ENCODE measurements around the gene BRIP1.
"Not testable (repeated sequence)": the region's sequence is repeated elsewhere in the genome, so short reads cannot be mapped to it uniquely, and the experiment has no call there.

The BRIP1 gene

DNA sequence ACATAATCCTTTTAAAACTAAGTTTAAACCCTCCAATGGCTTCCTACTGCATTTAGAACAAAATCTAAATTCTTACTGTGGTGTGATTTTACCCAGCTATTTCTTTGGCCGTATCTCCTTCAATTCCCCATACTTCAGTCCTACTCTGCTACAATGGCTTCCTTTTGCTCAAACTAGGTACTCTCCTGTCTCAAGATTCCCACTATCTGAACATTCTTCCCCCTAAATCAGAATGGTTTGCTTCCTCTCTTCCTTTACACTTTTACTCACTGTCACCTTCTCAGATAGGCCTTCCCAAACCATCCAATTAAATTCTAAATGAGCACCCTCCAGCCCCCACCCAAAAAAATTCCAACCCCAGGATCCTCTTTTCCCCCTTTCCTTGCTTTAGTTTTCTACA, 109.2 kb downstream of the BRIP1 start:
- DNase-seq: no peak

- no peak for DNase-seq
Measured at GRCh38 chr17:61753696-61754095, 109.6 kb downstream of the BRIP1 start.

- DNase-seq: no peak
Measured at GRCh38 chr17:61750656-61751055, 112.7 kb downstream of the BRIP1 start.

GRCh38 chr17:61749823-61750404, 113.4 kb downstream of the BRIP1 start:
- DNase-seq: no peak

DNA sequence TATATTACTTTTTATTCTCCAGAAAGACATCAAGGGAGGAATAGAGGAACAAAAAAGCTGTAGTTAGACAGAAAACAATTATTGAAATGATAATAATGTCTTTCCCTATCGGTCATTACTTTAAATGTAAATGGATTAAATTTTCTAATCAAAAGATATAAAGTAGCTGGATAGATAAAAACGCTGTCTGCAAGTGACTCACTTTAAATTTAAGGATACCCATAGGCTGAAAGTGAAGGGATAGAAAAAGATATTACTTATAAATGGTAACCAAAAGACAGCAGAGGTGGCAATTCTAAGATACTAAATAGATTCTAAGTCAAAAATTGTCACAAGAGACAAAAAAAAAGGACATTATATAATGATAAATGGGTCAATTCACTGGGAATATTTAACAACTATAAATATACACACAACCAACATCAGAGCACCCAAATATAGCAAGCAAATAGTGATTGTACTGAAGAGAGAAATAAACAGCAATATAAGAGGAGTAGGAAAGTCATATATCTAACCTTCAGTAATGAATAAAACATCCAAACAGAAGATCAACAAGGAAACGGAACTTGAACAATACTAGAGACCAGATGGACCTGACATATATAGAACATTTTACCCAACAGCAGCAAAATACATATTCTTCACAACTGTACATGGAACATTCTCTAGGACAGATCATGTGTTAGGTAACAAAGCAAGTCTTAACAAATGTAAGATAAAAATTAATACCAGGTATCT, 116.9 kb downstream of the BRIP1 start:
- no peak for DNase-seq

DNA sequence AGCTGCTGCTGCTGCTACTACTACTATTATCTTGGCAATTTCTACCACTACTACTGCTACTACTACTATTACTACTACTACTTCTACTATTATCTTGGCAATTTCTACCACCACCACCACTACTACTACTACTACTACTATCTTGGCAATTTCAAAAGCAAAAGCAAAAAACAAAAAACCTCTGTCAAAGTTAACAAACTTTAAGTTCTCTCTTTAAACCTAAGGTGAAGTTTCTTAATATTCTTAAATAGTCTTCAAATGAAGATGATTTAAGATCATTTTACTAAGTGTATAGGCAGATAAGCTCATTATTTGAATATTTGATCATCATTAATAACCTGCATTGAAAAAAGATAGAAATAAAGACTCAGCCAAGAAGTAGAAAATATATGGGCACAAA, 118.5 kb downstream of the BRIP1 start:
- no peak for DNase-seq

DNA sequence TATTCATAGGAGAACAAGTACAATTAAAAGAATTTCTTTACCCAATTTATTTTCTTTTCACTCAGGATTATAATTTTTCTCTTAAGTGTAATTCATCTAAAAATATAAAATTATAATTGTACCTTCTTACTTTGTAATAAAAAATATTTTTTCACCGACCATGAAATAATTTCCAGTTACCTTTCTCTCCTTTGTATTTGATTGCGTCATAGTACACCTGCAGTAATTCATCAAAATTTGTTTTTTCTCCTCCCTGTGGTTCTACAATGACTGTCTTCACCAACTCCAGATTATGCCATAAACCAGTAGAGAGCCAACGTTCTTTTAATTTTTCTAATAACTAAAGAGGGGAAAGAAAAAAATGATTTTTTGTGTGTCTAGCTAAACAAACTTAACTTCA, 119.1 kb downstream of the BRIP1 start:
- DNase-seq: no peak

- DNase-seq: no peak
Measured at GRCh38 chr17:61743766-61744165, 119.6 kb downstream of the BRIP1 start.

- DNase-seq: no peak
Measured at GRCh38 chr17:61739002-61739401, 124.3 kb downstream of the BRIP1 start.

DNA sequence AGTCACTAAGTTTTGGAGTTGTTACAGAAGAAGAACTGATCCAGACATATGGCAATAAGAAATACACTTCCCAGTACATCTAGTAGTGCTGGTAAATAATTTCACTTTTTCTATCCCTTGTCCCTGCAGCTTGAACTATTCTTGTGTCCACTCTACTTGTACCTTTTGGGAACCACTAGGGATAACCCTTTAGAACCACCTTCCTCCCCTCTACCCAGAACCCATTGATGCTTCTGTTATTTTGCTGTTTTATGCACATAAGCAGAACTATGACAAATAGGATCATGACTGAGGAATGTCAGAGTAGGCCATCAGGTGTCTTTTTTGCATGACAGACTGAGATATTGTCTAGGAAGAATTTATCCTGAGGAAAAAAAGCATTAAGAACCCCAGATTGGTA, 125.1 kb downstream of the BRIP1 start:
- no peak for DNase-seq

GRCh38 chr17:61737820-61738219, 125.5 kb downstream of the BRIP1 start:
- DNase-seq: no peak

GRCh38 chr17:61736438-61736837, 126.9 kb downstream of the BRIP1 start:
- DNase-seq: no peak

DNA sequence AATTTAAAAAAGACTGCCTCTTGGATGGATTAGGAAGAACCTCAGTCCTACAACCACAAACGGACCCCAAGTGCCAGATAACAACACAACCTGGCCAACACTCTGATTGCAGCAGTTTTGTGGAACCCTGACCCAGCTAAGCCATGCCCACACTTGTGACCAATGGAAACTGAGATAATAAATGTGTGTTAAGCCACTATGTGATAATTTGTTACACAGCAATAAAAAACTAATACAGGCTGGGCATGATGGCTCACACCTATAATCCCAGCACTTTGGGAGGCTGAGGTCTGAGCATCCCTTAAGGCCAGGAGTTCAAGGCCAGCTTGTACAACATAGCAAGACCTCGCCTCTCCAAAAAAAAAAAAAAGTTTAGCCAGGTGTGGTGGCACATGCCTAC, 127.5 kb downstream of the BRIP1 start:
- no peak for DNase-seq

GRCh38 chr17:61734466-61734865, 128.9 kb downstream of the BRIP1 start:
- DNase-seq: no peak

- no peak for DNase-seq
Measured at GRCh38 chr17:61734012-61734411, 129.3 kb downstream of the BRIP1 start.

DNA sequence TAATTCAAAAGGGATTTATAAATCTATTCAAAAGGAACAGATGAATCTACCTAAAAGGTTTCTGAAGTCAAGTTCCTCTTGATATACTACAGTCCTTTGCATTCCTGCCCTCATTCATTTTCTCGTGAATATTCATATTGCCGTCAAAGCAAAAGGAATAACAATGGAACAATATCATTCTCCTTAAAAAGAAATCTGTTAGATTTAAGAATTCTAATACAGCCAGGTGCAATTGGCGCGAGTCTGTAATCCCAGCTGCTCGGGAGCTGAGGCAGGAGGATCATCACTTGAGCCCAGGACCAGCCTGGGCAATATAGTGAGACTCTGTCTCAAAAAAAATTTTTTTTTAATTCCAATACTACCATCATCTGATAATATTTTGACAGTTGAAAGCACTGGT, 130.3 kb downstream of the BRIP1 start:
- DNase-seq: no peak

DNA sequence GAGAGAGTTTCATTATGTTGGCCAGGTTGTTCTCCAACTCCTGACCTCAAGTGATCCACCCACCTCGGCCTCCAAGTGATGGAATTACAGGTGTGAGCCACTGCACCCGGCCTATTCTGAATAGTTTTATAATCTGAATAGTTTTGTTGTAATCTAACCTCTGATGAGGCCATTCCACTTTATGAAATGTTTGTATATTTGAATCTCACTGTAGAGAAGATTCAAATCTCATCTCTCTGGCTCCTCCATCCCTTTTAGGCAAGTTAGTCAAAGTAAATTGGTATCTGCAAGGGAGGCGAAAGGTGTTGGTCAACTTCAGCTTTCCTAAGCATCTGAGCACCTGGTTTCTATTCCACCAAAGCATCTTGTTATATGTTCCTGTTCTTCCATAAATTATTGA, 131.2 kb downstream of the BRIP1 start:
- no peak for DNase-seq

GRCh38 chr17:61731330-61731729, 132.0 kb downstream of the BRIP1 start:
- DNase-seq: no peak

GRCh38 chr17:61729690-61730268, 133.5 kb downstream of the BRIP1 start:
- no peak for DNase-seq

DNA sequence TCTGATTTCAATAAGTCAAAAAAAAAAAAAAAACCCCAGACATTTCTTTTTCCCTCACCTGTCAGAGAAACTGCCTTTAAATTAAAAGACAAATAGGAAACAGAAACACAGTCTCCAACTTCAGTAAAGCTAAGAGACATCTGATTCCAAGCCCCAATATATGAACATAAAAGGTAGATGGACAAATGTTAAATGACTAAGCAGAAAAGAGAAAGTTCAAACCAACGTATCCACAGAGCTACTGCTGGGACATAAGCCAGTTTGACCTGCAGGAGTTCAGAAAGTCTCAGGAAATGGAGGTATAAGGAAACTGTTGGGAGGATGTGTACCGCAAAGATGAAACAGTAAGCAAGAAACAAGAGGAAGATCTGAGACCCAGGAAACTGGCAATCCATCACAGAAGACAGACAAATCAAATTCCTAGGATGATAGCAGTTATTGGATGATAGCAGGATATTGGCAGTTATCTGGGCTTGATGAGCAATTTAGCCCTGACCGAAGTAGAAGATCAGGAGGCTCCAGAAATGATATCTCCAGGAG, 135.0 kb downstream of the BRIP1 start:
- DNase-seq: no peak

DNA sequence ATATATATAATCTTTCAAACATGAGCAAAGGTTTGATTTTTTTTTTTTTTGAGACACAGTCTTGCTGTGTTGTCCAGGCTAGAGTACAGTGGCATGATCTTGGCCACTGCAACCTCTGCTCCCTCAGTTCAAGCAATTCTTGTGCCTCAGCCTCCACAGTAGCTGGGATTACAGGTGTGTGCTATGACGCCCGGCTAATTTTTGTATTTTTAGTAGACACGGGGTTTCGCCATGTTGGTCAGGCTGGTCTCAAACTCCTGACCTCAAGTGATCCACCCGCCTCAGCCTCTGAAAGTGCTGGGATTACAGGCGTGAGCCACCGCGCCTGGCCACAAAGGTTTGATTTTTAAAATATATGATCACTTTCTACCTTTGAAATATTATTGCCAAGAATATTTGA, 135.5 kb downstream of the BRIP1 start:
- not testable (repeated sequence) for DNase-seq

DNA sequence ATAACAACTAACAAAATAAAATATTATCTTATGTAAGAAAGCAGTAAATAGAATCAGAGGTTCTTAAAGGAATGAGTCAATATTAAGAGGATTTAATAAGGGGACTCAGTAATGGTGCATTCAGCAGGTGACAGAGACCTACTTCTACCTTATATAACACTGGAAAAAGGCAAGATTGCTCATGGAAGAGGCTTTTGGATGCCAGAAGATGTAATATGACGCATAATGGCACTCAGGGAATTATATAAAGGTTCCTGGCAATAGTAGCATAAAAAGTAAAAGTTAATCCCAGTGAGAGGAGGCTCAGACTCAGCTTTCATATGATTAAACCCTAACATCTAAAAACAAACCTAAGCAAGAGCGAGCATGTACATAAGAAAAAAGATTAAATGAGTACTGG, 136.4 kb downstream of the BRIP1 start:
- DNase-seq: no peak

DNA sequence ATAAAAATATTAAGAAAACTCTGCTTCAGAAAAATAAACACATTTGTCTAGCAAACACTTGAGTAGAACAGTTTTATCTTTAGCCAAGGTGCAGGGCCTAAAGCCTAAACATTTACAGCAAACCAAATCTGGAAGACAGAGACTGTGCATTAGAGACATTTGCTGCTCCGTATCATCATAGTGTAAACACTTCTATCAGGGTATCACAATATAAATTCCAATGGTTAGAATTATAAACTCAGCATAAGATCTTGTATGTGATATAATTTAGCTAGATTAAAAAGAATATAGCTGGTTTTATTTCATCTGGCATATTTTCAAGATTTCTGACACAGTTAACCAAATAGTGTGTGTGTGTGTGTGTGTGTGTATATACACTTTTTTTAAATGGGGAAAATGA, 138.6 kb downstream of the BRIP1 start:
- no peak for DNase-seq

DNA sequence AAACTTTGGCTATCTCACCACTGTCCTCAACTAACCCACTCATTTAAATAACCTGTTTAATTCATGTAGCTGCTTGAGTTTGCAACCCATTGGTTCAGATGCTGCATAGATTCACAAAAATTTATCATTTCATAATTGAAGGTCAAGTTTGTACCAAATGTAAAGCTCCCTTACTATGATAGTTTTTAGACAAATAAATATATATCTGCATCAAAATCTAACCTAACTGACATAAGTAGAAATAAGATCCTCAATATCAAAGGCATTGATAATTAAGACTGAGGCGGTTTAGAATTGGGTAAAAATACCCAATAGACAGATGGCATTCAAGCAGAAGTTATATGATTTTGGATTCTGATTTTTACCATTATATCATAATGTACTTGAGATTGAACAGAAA, 139.4 kb downstream of the BRIP1 start:
- DNase-seq: no peak
